Measurements from ENCODE around the gene NCOA1. TPM values are rescaled to one million over a fixed set of nuclear protein-coding genes. Genes with fewer than 3 reads are reported as not detected.

Gene NCOA1
- polyA plus RNA-seq, 1 donor (not counting 4 experiments of a cell fraction or from before 2014, with no cell fraction given) = 5.0 TPM

GRCh38 chr2:24472416-24472815 lies 18.6 kb upstream of the NCOA1 start:
- Histone ChIP-seq H3K4me1 (ENCODE audit: control insufficient read depth, extremely low read depth, insufficient read depth, low read length) (no peaks in the 10 kb centered on the region), H3K4me3 (ENCODE audit: control insufficient read depth in 2 of 3, extremely low read depth in 1 of 3, insufficient read depth in 2 of 3, low read depth in 1 of 3, low read length in 3 of 3) (no peak overlapping the region), H3K9ac (ENCODE audit: control insufficient read depth, extremely low read depth, insufficient read depth, low read length) (no peak overlapping the region), H3K79me2 (ENCODE audit: control insufficient read depth, insufficient read depth, low read length) (no peaks in the 10 kb centered on the region), H3K36me3 (ENCODE audit: control insufficient read depth in 2 of 2, extremely low read depth in 1 of 2, insufficient read depth in 2 of 2, low read length in 2 of 2) (no peaks in the 10 kb centered on the region), H2AFZ (ENCODE audit: control insufficient read depth, low read length) (no peak overlapping the region), H3K9me3 (ENCODE audit: control insufficient read depth, low read depth, low read length) (no peaks in the 10 kb centered on the region), H3K27me3 (ENCODE audit: control insufficient read depth, extremely low read depth, insufficient read depth, low read length) (no peaks in the 10 kb centered on the region), H3K9me1 (ENCODE audit: control insufficient read depth, extremely low read depth, insufficient read depth, low read length) (no peaks in the 10 kb centered on the region), H4K20me1 (ENCODE audit: control insufficient read depth, extremely low read depth, insufficient read depth, low read length) (no peaks in the 10 kb centered on the region), H3K4me2 (ENCODE audit: control insufficient read depth, extremely low read depth, insufficient read depth, low read depth, low read length) (no peak overlapping the region), H3K27ac (ENCODE audit: control insufficient read depth, insufficient read depth, low read length) (no peak overlapping the region)
- FAIRE-seq (no peak), DNase-seq (ENCODE audit: low read depth, low spot score) (no peak)
- TF ChIP-seq EZH2 (IDR thresholded peaks at IDR 0.05; ENCODE audit: low read length) = no peak
- no peak for TF ChIP-seq CTCF (optimal IDR thresholded peaks at IDR 0.05 in 1 of 3, IDR thresholded peaks at IDR 0.05 in 1 of 3, conservative IDR thresholded peaks at IDR 0.05 in 1 of 3; ENCODE audit: extremely low read depth in 1 of 3, insufficient read depth in 2 of 3, low read length in 3 of 3)
- dilution Hi-C loops (cut with MboI; ENCODE audit: extremely low pct_ligation_motif_present, low sequenced_read_pairs) = no loop called here

GRCh38 chr2:24473626-24474025 lies 17.4 kb upstream of the NCOA1 start:
- no peak overlapping the region for H3K4me3 ChIP-seq (ENCODE audit: control insufficient read depth in 2 of 3, extremely low read depth in 1 of 3, insufficient read depth in 2 of 3, low read depth in 1 of 3, low read length in 3 of 3)
- H3K4me1 ChIP-seq (ENCODE audit: control insufficient read depth, extremely low read depth, insufficient read depth, low read length) = no peaks in the 10 kb centered on the region
- TF ChIP-seq EZH2 (IDR thresholded peaks at IDR 0.05; ENCODE audit: low read length) = no peak
- no peak for TF ChIP-seq CTCF (optimal IDR thresholded peaks at IDR 0.05 in 1 of 3, IDR thresholded peaks at IDR 0.05 in 1 of 3, conservative IDR thresholded peaks at IDR 0.05 in 1 of 3; ENCODE audit: extremely low read depth in 1 of 3, insufficient read depth in 2 of 3, low read length in 3 of 3)
- H3K79me2 ChIP-seq (ENCODE audit: control insufficient read depth, insufficient read depth, low read length) = no peaks in the 10 kb centered on the region
- no peaks in the 10 kb centered on the region for H3K27me3 ChIP-seq (ENCODE audit: control insufficient read depth, extremely low read depth, insufficient read depth, low read length)
- no peaks in the 10 kb centered on the region for H3K9me3 ChIP-seq (ENCODE audit: control insufficient read depth, low read depth, low read length)
- H4K20me1 ChIP-seq (ENCODE audit: control insufficient read depth, extremely low read depth, insufficient read depth, low read length) = no peaks in the 10 kb centered on the region
- DNase-seq (ENCODE audit: low read depth, low spot score) (no peak), FAIRE-seq (no peak)
- H3K27ac ChIP-seq (ENCODE audit: control insufficient read depth, insufficient read depth, low read length) = no peak overlapping the region
- dilution Hi-C loops (cut with MboI; ENCODE audit: extremely low pct_ligation_motif_present, low sequenced_read_pairs) = no loop called here
- no peaks in the 10 kb centered on the region for H3K9me1 ChIP-seq (ENCODE audit: control insufficient read depth, extremely low read depth, insufficient read depth, low read length)
- no peak overlapping the region for H2AFZ ChIP-seq (ENCODE audit: control insufficient read depth, low read length)
- H3K36me3 ChIP-seq (ENCODE audit: control insufficient read depth in 2 of 2, extremely low read depth in 1 of 2, insufficient read depth in 2 of 2, low read length in 2 of 2) = no peaks in the 10 kb centered on the region
- no peak overlapping the region for H3K9ac ChIP-seq (ENCODE audit: control insufficient read depth, extremely low read depth, insufficient read depth, low read length)
- H3K4me2 ChIP-seq (ENCODE audit: control insufficient read depth, extremely low read depth, insufficient read depth, low read depth, low read length) = no peak overlapping the region

Measured in keratinocyte (primary cell).